ENCODE results near the gene PDIA2. TPM values are rescaled to one million over a fixed set of nuclear protein-coding genes. Genes with fewer than 3 reads are reported as not detected.

The PDIA2 gene
- total and polyA plus RNA-seq, 7 donors = 0.60 to 5.5 (median 0.82) TPM; not detected in 1

DNA sequence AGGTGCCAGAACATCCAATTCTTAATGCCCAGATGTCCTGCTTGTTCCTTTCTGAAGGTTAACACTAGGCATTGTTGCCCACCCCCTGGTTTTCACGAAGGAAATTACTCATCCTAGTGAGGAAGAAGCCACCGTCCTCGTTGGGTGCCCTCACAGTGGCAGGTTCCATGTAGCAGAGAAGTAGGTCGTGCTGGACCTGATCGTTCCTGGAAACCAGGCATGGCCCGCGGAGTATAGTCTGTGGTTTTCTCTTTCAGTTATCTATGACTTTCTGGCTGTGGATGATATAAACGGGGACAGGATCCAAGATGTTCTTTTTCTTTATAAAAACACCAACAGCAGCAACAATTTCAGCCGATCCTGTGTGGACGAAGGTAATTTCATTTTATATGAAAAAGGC lies 23.7 kb upstream of the PDIA2 start:
- no peak for TF ChIP-seq POLR2AphosphoS5 (IDR thresholded peaks at IDR 0.05)
- TF ChIP-seq, protein P1, sequence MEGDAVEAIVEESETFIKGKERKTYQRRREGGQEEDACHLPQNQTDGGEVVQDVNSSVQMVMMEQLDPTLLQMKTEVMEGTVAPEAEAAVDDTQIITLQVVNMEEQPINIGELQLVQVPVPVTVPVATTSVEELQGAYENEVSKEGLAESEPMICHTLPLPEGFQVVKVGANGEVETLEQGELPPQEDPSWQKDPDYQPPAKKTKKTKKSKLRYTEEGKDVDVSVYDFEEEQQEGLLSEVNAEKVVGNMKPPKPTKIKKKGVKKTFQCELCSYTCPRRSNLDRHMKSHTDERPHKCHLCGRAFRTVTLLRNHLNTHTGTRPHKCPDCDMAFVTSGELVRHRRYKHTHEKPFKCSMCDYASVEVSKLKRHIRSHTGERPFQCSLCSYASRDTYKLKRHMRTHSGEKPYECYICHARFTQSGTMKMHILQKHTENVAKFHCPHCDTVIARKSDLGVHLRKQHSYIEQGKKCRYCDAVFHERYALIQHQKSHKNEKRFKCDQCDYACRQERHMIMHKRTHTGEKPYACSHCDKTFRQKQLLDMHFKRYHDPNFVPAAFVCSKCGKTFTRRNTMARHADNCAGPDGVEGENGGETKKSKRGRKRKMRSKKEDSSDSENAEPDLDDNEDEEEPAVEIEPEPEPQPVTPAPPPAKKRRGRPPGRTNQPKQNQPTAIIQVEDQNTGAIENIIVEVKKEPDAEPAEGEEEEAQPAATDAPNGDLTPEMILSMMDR (IDR thresholded peaks at IDR 0.05) = peak in 1 of 4 experiments; percentile 3
- no peak for TF ChIP-seq EP300 (IDR thresholded peaks at IDR 0.05)
- intact Hi-C loops (cut with DNase I) = no loop called here
- Histone ChIP-seq H3K36me3 (peaks cover 40 to 85% (median 49%) of the 10 kb centered on the region in 4 donors), H3K27me3 (no peaks in the 10 kb centered on the region), H3K9me3 (no peaks in the 10 kb centered on the region), H3K4me3 (no peak overlapping the region), H3K4me1 (no peaks in the 10 kb centered on the region), H3K27ac (no peak overlapping the region)
- no peak for DNase-seq
- 86 to 88% methylated on average over 10 of the region's 10 CpGs for WGBS, 2 donors

DNA sequence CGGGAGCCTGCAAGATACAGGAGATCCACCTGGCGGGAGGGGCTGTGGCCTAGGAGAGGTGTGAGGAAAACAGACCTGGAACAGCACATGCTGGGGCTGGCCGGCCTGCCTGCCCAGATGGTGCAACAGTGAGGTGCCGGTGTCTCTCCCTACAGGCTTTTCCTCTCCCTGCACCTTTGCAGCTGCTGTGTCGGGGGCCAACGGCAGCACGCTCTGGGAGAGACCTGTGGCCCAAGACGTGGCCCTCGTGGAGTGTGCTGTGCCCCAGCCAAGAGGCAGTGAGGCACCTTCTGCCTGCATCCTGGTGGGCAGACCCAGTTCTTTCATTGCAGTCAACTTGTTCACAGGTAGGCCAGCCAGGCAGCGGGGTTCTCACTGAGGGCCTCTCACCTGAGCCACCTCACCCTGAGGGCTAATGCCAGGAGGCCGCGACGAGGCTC lies 23.1 kb upstream of the PDIA2 start:
- Histone ChIP-seq H3K4me1 (no peaks in the 10 kb centered on the region), H3K9me3 (no peaks in the 10 kb centered on the region), H3K27me3 (no peaks in the 10 kb centered on the region), H3K4me3 (no peak overlapping the region), H3K36me3 (peaks cover 40 to 85% (median 49%) of the 10 kb centered on the region in 4 donors), H3K27ac (no peak overlapping the region)
- no peak for DNase-seq
- intact Hi-C loops (cut with DNase I) = no loop called here
- TF ChIP-seq POLR2A (IDR thresholded peaks at IDR 0.05) (no peak), EP300 (IDR thresholded peaks at IDR 0.05) (no peak), POLR2AphosphoS5 (IDR thresholded peaks at IDR 0.05) (no peak)
- TF ChIP-seq, protein P1 (IDR thresholded peaks at IDR 0.05) = no peak
- WGBS, 2 donors = 87 to 94% methylated on average over 13 of the region's 13 CpGs

DNA sequence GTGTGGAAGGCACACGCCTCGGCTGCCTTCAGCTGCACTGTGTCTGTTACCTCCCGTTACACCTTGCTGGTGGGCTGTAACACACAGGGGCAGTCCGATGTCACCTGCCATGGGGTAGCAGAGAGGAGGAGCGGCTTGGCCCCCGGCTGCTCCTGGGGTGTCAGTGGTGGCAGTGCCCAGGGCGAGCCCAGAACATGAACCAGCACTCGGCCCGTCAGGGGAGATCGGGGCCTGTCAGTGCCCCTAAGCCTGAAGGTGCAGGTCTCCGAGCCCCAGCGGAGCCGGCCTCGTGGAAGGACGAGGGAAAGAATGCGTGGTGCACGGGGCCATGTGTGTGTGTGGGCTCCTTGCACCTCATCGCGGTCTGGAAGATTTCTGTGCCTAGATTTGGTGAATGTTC lies 22.6 kb upstream of the PDIA2 start:
- intact Hi-C loops (cut with DNase I) = no loop called here
- Histone ChIP-seq H3K4me1 (no peaks in the 10 kb centered on the region), H3K9me3 (no peaks in the 10 kb centered on the region), H3K4me3 (no peak overlapping the region), H3K27me3 (no peaks in the 10 kb centered on the region), H3K27ac (no peak overlapping the region), H3K36me3 (peaks cover 40 to 84% (median 48%) of the 10 kb centered on the region in 4 donors)
- no peak for DNase-seq
- TF ChIP-seq, protein P1 (IDR thresholded peaks at IDR 0.05) = no peak
- TF ChIP-seq POLR2AphosphoS5 (IDR thresholded peaks at IDR 0.05) (no peak), EP300 (IDR thresholded peaks at IDR 0.05) (no peak), POLR2A (IDR thresholded peaks at IDR 0.05) (no peak)
- WGBS, 2 donors = 94 to 98% methylated on average over 19 of the region's 19 CpGs

DNA sequence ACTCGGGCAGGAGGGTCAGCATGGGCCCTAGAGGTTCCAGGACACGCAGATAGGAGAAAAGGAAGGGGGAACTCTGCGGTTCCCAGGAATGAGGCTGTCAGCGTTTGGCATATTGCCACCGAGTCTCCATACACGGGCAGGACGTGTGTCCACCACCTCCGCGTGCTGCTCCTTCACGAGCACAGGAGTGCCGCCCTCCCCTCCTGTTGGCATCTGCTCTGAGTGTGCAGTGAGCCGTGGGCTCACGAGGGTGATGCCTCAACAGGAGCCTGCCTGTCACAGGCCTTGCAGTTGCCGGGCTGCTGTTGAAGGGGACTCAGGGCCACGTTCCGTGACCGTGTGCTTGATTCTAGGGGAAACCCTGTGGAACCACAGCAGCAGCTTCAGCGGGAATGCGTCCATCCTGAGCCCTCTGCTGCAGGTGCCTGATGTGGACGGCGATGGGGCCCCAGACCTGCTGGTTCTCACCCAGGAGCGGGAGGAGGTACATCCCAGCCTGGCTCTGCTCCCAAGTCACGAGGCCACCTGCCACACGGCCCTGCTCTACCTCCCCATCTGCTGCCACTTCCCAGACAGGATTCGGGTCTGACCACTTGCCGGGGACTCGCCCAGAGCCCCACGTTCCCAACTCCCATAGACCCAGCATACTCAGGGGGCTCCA lies 21.8 kb upstream of the PDIA2 start:
- Histone ChIP-seq H3K4me3 (no peak overlapping the region), H3K9me3 (no peaks in the 10 kb centered on the region), H3K27ac (no peak overlapping the region), H3K36me3 (peaks cover 40 to 76% (median 47%) of the 10 kb centered on the region in 4 donors), H3K4me1 (no peaks in the 10 kb centered on the region), H3K27me3 (no peaks in the 10 kb centered on the region)
- WGBS, 2 donors = 89 to 91% methylated on average over 28 of the region's 28 CpGs
- intact Hi-C loops (cut with DNase I) = no loop called here
- DNase-seq = no peak
- TF ChIP-seq POLR2A (IDR thresholded peaks at IDR 0.05) = no peak
- TF ChIP-seq EP300 (IDR thresholded peaks at IDR 0.05) = no peak
- TF ChIP-seq, protein P1 (IDR thresholded peaks at IDR 0.05) = no peak
- no peak for TF ChIP-seq POLR2AphosphoS5 (IDR thresholded peaks at IDR 0.05)
